OCI-LY3 (cell line): ENCODE data around the gene APBA1.

ENCODE experiments used
- H2AFZ ChIP-seq: fragments of 200-600, 300-600 bp; shearing (Covaris generic); 2 replicates; pipeline ENCODE4 v1.6.0; 2014; ENCODE audit warnings: antibody characterized with exemption, low read depth, low read length
- H3K27ac ChIP-seq: fragments of 200-600, 300-600 bp; sonication (generic); 2 replicates; pipeline ENCODE4 v1.5.1; 2014; ENCODE audit warnings: mild to moderate bottlenecking, low read length, moderate library complexity, mixed read lengths
- H3K27me3 ChIP-seq: fragments of 200-600, 300-600 bp; sonication (generic); 2 replicates; pipeline ENCODE4 v1.6.1; 2014; ENCODE audit warnings: low read depth, low read length, mixed read lengths
- H3K36me3 ChIP-seq: fragments of 200-600, 300-600 bp; sonication (generic); replicated peaks from 2 replicates; pipeline ENCODE3; 2014; ENCODE audit warnings: low read depth, low read length, mixed read lengths
- H3K4me1 ChIP-seq: fragments of 300-600, 200-600 bp; sonication (generic); 2 replicates; pipeline ENCODE4 v1.6.1; 2014; ENCODE audit warnings: low read length, mixed read lengths
- H3K4me2 ChIP-seq: fragments of 200-600, 300-600 bp; sonication (generic); 2 replicates; pipeline ENCODE4 v1.6.1; 2014; ENCODE audit warnings: low read length, mixed read lengths
- H3K4me3 ChIP-seq: fragments of 300-600, 200-600 bp; sonication (generic); 2 replicates; pipeline ENCODE4 v1.5.1; 2014; ENCODE audit warnings: antibody characterized with exemption, mild to moderate bottlenecking, low read length, moderate library complexity
- H3K79me2 ChIP-seq: fragments of 300-600, 200-600 bp; shearing (Covaris generic); 2 replicates; pipeline ENCODE4 v1.6.1; 2014; ENCODE audit warnings: mild to moderate bottlenecking, low read length, mixed read lengths
- H3K9ac ChIP-seq: fragments of 300-600, 200-600 bp; shearing (Covaris generic); 2 replicates; pipeline ENCODE4 v1.6.0; 2014; ENCODE audit warnings: mild to moderate bottlenecking, low read length, moderate library complexity
- H3K9me3 ChIP-seq: fragments of 200-600, 300-600 bp; shearing (Covaris generic); 2 replicates; pipeline ENCODE4 v1.6.1; 2014; ENCODE audit warnings: low read length, mixed read lengths; ENCODE audit not compliant: insufficient read depth
- H4K20me1 ChIP-seq: fragments of 200-600, 300-600 bp; sonication (generic); 2 replicates; pipeline ENCODE4 v1.6.1; 2016; ENCODE audit warnings: low read length, mixed read lengths; ENCODE audit not compliant: insufficient read depth
- EZH2phosphoT487 ChIP-seq: fragments of 200-600 bp; shearing (Covaris generic); IDR thresholded peaks from 2 replicates; pipeline ENCODE4 v1.6.1; 2018; ENCODE audit warnings: antibody characterized with exemption, mixed run types, low read depth
- TF ChIP-seq, protein P1 (sequence below): fragments of 200-600, 300-600 bp; sonication (generic); IDR thresholded peaks from 2 replicates; pipeline ENCODE4 v1.5.1; 2014; ENCODE audit warnings: antibody characterized with exemption, low read length, low read depth

Gene APBA1

GRCh38 chr9:69377981-69378380 is 294.2 kb downstream of the APBA1 start:
- H2AFZ ChIP-seq = no peak overlapping the region
- no peaks in the 10 kb centered on the region for H3K4me1 ChIP-seq
- TF ChIP-seq EZH2phosphoT487 = no peak
- TF ChIP-seq, protein P1, sequence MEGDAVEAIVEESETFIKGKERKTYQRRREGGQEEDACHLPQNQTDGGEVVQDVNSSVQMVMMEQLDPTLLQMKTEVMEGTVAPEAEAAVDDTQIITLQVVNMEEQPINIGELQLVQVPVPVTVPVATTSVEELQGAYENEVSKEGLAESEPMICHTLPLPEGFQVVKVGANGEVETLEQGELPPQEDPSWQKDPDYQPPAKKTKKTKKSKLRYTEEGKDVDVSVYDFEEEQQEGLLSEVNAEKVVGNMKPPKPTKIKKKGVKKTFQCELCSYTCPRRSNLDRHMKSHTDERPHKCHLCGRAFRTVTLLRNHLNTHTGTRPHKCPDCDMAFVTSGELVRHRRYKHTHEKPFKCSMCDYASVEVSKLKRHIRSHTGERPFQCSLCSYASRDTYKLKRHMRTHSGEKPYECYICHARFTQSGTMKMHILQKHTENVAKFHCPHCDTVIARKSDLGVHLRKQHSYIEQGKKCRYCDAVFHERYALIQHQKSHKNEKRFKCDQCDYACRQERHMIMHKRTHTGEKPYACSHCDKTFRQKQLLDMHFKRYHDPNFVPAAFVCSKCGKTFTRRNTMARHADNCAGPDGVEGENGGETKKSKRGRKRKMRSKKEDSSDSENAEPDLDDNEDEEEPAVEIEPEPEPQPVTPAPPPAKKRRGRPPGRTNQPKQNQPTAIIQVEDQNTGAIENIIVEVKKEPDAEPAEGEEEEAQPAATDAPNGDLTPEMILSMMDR = no peak
- no peaks in the 10 kb centered on the region for H4K20me1 ChIP-seq
- no peak overlapping the region for H3K27ac ChIP-seq
- H3K4me2 ChIP-seq = no peak overlapping the region
- no peak overlapping the region for H3K9ac ChIP-seq
- H3K79me2 ChIP-seq = no peaks in the 10 kb centered on the region
- H3K27me3 ChIP-seq = peaks cover 29% of the 10 kb centered on the region
- H3K4me3 ChIP-seq = no peak overlapping the region
- H3K9me3 ChIP-seq = no peaks in the 10 kb centered on the region
- no peaks in the 10 kb centered on the region for H3K36me3 ChIP-seq
